NAMALWA (cell line): ENCODE measurements around the gene CHST14.
A peak's percentile ranks its signal among the peaks of the same experiment; 100 is the strongest.

Source experiments
- DNase-seq: peaks from one replicate; pipeline ENCODE4 v3.0.0-alpha.2; 2015; ENCODE audit warnings: low spot score

Gene CHST14

GRCh38 chr15:40470423-40471104 lies at the start of gene CHST14:
Gene CHST14, plus strand, starts transcription at chr15:40470984. Its CDS starts 230 bp downstream, at chr15:40471214.
- peak; percentile 74 for DNase-seq

GRCh38 chr15:40421246-40422157 lies 49.3 kb upstream of the CHST14 start:
- peak; percentile 72 for DNase-seq

- no peak for DNase-seq
Observed at GRCh38 chr15:40424483-40425115, 46.2 kb upstream of the CHST14 start.

GRCh38 chr15:40425681-40426080 lies 45.1 kb upstream of the CHST14 start:
- no peak for DNase-seq

- DNase-seq, result no peak
Observed at GRCh38 chr15:40427188-40427587, 43.6 kb upstream of the CHST14 start.

GRCh38 chr15:40428185-40428584 lies 42.6 kb upstream of the CHST14 start:
- DNase-seq, result no peak

- no peak for DNase-seq
Observed at GRCh38 chr15:40429068-40429710, 41.6 kb upstream of the CHST14 start.

GRCh38 chr15:40430271-40430805 lies 40.4 kb upstream of the CHST14 start:
- no peak for DNase-seq

GRCh38 chr15:40435023-40435709 lies 35.6 kb upstream of the CHST14 start:
- no peak for DNase-seq

- no peak for DNase-seq
Observed at GRCh38 chr15:40435710-40436089, 35.1 kb upstream of the CHST14 start.

GRCh38 chr15:40436116-40436891 lies 34.5 kb upstream of the CHST14 start:
- no peak for DNase-seq

- DNase-seq, result no peak
Observed at GRCh38 chr15:40436892-40437751, 33.7 kb upstream of the CHST14 start.

- DNase-seq, result no peak
Observed at GRCh38 chr15:40437752-40438687, 32.8 kb upstream of the CHST14 start.

GRCh38 chr15:40438712-40439111 lies 32.1 kb upstream of the CHST14 start:
- DNase-seq, result no peak

- no peak for DNase-seq
Observed at GRCh38 chr15:40439461-40439959, 31.3 kb upstream of the CHST14 start.

- DNase-seq, result peak; percentile 37
Observed at GRCh38 chr15:40439960-40440742, 30.6 kb upstream of the CHST14 start.
